Activated CD8-positive, alpha-beta T cell treated with anti-CD3 and anti-CD28 coated beads, Interleukin-2, amount 10 ng/mL, durations not matched to agents 7 days and 5 days (primary cell): ENCODE results near the gene TPPP. TPM values are rescaled to one million over a fixed set of nuclear protein-coding genes. Genes with fewer than 3 reads are reported as not detected.
"Not testable (repeated sequence)": the region's sequence is repeated elsewhere in the genome, so short reads cannot be mapped to it uniquely, and the experiment has no call there.

ENCODE experiments used
- ATAC-seq: fragments of 150-1000 bp; cut with Tn5 transposase; one replicate; pipeline ENCODE4 v1.10.0; 2021; ENCODE audit warnings: moderate library complexity
- CTCF ChIA-PET: fragments of 350-600 bp; sonication (Branson Sonifier 250); formaldehyde crosslinking; loops from one replicate; lab custom pipeline; 2021; ENCODE audit warnings: antibody characterized with exemption; lab: Charles Lee
- POLR2A ChIA-PET: fragments of 350-600 bp; sonication (Branson Sonifier 250); formaldehyde crosslinking; loops from one replicate; lab custom pipeline; 2021; ENCODE audit warnings: antibody characterized with exemption; lab: Charles Lee
- DNase-seq: peaks from one replicate; pipeline ENCODE4 v3.0.0-alpha.2; 2020
- H3K27ac Mint-ChIP-seq: one replicate; pipeline ENCODE4 v1.8.0; 2021; ENCODE audit warnings: mild to moderate bottlenecking, mixed read lengths
- H3K27me3 Mint-ChIP-seq: one replicate; pipeline ENCODE4 v1.8.0; 2021; ENCODE audit warnings: low read depth, mixed read lengths
- H3K36me3 Mint-ChIP-seq: one replicate; pipeline ENCODE4 v1.8.0; 2021; ENCODE audit warnings: low read depth, mixed read lengths
- H3K4me1 Mint-ChIP-seq: one replicate; pipeline ENCODE4 v1.8.0; 2021; ENCODE audit warnings: low read depth, mixed read lengths
- H3K4me3 Mint-ChIP-seq: one replicate; pipeline ENCODE4 v1.8.0; 2021; ENCODE audit warnings: mild to moderate bottlenecking, mixed read lengths
- H3K9me3 Mint-ChIP-seq: one replicate; pipeline ENCODE4 v1.8.0; 2022; ENCODE audit warnings: mixed read lengths; ENCODE audit not compliant: insufficient read depth
- total RNA-seq, 2 experiments: library from RNA; stranded (reverse); gene quantifications; one replicate each; pipeline ENCODE4 v1.2.3, GENCODE V29; 2021

Gene TPPP
- total RNA-seq, 2 experiments from 2014 or later = 0.08 TPM; not detected in 1

- POLR2A ChIA-PET, H3K36me3 Mint-ChIP-seq, H3K4me3 Mint-ChIP-seq, CTCF ChIA-PET, H3K9me3 Mint-ChIP-seq, ATAC-seq, H3K27me3 Mint-ChIP-seq, H3K4me1 Mint-ChIP-seq, DNase-seq, H3K27ac Mint-ChIP-seq: not testable (repeated sequence)
Measured at GRCh38 chr5:691049-691448, 2.1 kb downstream of the TPPP start.

GRCh38 chr5:690293-690692 lies 2.9 kb downstream of the TPPP start:
- DNase-seq, H3K27me3 Mint-ChIP-seq, ATAC-seq, H3K9me3 Mint-ChIP-seq, H3K4me3 Mint-ChIP-seq, H3K27ac Mint-ChIP-seq, H3K36me3 Mint-ChIP-seq, POLR2A ChIA-PET, CTCF ChIA-PET, H3K4me1 Mint-ChIP-seq: not testable (repeated sequence)

GRCh38 chr5:688348-689010 lies 4.7 kb downstream of the TPPP start:
- H3K27me3 Mint-ChIP-seq, POLR2A ChIA-PET, H3K4me1 Mint-ChIP-seq, H3K9me3 Mint-ChIP-seq, H3K27ac Mint-ChIP-seq, DNase-seq, CTCF ChIA-PET, ATAC-seq, H3K4me3 Mint-ChIP-seq, H3K36me3 Mint-ChIP-seq: not testable (repeated sequence)

GRCh38 chr5:686936-687335 lies 6.2 kb downstream of the TPPP start:
- H3K27me3 Mint-ChIP-seq, H3K4me3 Mint-ChIP-seq, H3K36me3 Mint-ChIP-seq, H3K27ac Mint-ChIP-seq, POLR2A ChIA-PET, H3K4me1 Mint-ChIP-seq, ATAC-seq, CTCF ChIA-PET, H3K9me3 Mint-ChIP-seq: not testable (repeated sequence)
- DNase-seq = peak; percentile 16

GRCh38 chr5:686172-686523 lies 7.0 kb downstream of the TPPP start:
- H3K27me3 Mint-ChIP-seq, H3K36me3 Mint-ChIP-seq, H3K9me3 Mint-ChIP-seq, CTCF ChIA-PET, POLR2A ChIA-PET, H3K4me1 Mint-ChIP-seq, ATAC-seq, H3K27ac Mint-ChIP-seq, H3K4me3 Mint-ChIP-seq: not testable (repeated sequence)
- peak; percentile 16 for DNase-seq

- H3K27me3 Mint-ChIP-seq = peaks cover 2% of the 10 kb centered on the region
- no peak overlapping the region for H3K4me3 Mint-ChIP-seq
- POLR2A ChIA-PET = no interaction called here
- no peak for ATAC-seq
- no peak overlapping the region for H3K27ac Mint-ChIP-seq
- no peaks in the 10 kb centered on the region for H3K9me3 Mint-ChIP-seq
- peak; percentile 15 for DNase-seq
- no peaks in the 10 kb centered on the region for H3K36me3 Mint-ChIP-seq
- CTCF ChIA-PET = no interaction called here
- no peaks in the 10 kb centered on the region for H3K4me1 Mint-ChIP-seq
Measured at GRCh38 chr5:685262-686171, 7.6 kb downstream of the TPPP start.

GRCh38 chr5:684751-685216 lies 8.4 kb downstream of the TPPP start:
- no peak overlapping the region for H3K4me3 Mint-ChIP-seq
- POLR2A ChIA-PET = no interaction called here
- CTCF ChIA-PET = no interaction called here
- H3K9me3 Mint-ChIP-seq = no peaks in the 10 kb centered on the region
- H3K4me1 Mint-ChIP-seq = no peaks in the 10 kb centered on the region
- ATAC-seq (no peak), DNase-seq (peak; percentile 18)
- no peak overlapping the region for H3K27ac Mint-ChIP-seq
- peaks cover 2% of the 10 kb centered on the region for H3K27me3 Mint-ChIP-seq
- H3K36me3 Mint-ChIP-seq = no peaks in the 10 kb centered on the region

GRCh38 chr5:683551-684481 lies 9.3 kb downstream of the TPPP start:
- no peaks in the 10 kb centered on the region for H3K9me3 Mint-ChIP-seq
- H3K36me3 Mint-ChIP-seq = no peaks in the 10 kb centered on the region
- peaks cover 2% of the 10 kb centered on the region for H3K27me3 Mint-ChIP-seq
- ATAC-seq (no peak), DNase-seq (peak; percentile 19)
- H3K4me1 Mint-ChIP-seq = no peaks in the 10 kb centered on the region
- POLR2A ChIA-PET = interaction anchor here (1.5 kb wide), 1 partner anchor 91 kb away, joined by 5 read pairs; no protein-coding TSS in a partner anchor
- no peak overlapping the region for H3K27ac Mint-ChIP-seq
- H3K4me3 Mint-ChIP-seq = no peak overlapping the region
- CTCF ChIA-PET = no interaction called here

- ATAC-seq = not testable (repeated sequence)
Measured at GRCh38 chr5:682651-683358, 10.3 kb downstream of the TPPP start.

GRCh38 chr5:682216-682615 lies 10.9 kb downstream of the TPPP start:
- CTCF ChIA-PET, H3K4me3 Mint-ChIP-seq, H3K4me1 Mint-ChIP-seq, ATAC-seq, POLR2A ChIA-PET, H3K36me3 Mint-ChIP-seq, H3K27ac Mint-ChIP-seq, H3K27me3 Mint-ChIP-seq, H3K9me3 Mint-ChIP-seq, DNase-seq: not testable (repeated sequence)

More at GRCh38 chr5:682651-683358, 10.3 kb downstream of the TPPP start:
- H3K4me3 Mint-ChIP-seq, H3K27me3 Mint-ChIP-seq, H3K27ac Mint-ChIP-seq, CTCF ChIA-PET, H3K36me3 Mint-ChIP-seq, H3K4me1 Mint-ChIP-seq, H3K9me3 Mint-ChIP-seq: not testable (repeated sequence)
- POLR2A ChIA-PET = interaction anchor here (1.5 kb wide), 1 partner anchor 92 kb away, joined by 5 read pairs; no protein-coding TSS in a partner anchor
- peak; percentile 14 for DNase-seq
